ENCODE results near the gene PPP4R4.

DNA sequence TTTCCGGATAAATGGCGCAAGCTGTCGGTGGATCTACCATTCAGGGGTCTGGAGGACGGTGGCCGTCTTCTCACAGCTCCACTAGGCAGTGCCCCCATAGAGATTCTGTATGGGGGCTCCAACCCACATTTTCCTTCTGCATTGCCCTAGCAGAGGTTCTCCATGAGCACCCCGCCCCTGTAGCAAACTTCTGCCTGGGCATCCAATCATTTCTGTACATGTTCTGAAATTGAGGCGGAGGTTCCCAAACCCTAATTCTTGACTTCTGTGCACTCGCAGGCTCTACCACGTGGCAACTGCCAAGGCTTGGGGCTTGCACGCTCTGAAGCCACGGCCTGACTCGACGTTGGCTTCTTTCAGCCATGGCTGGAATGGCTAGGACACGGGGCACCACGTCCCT is 124.0 kb downstream of the PPP4R4 start:
- TF ChIP-seq POLR2A (IDR thresholded peaks at IDR 0.05; ENCODE audit: low read depth, low read length), result no peak
- TF ChIP-seq POLR2AphosphoS5 (IDR thresholded peaks at IDR 0.05; ENCODE audit: low read depth, low read length), result no peak
